Naive thymus-derived CD4-positive, alpha-beta T cell (primary cell): ENCODE measurements around the gene ADAMTS9. TPM values are rescaled to one million over a fixed set of nuclear protein-coding genes. Genes with fewer than 3 reads are reported as not detected.

ENCODE experiments used
- ATAC-seq: fragments of 150-1000 bp; cut with Tn5 transposase; 2 replicates; pipeline ENCODE4 v1.10.0; 2021; ENCODE audit warnings: mild to moderate bottlenecking, moderate library complexity
- CTCF ChIA-PET: fragments of 350-600 bp; sonication (Branson Sonifier 250); formaldehyde crosslinking; loops from one replicate; lab custom pipeline; 2021; ENCODE audit warnings: antibody characterized with exemption; lab: Charles Lee
- POLR2A ChIA-PET: fragments of 350-600 bp; sonication (Branson Sonifier 250); formaldehyde crosslinking; loops from one replicate; lab custom pipeline; 2021; ENCODE audit warnings: antibody characterized with exemption, inconsistent platforms; lab: Charles Lee
- DNase-seq, 9 donors: peaks; one replicate each; pipeline versions ENCODE4 v3.0.0 to v3.0.0-alpha.2; 2020 to 2022; ENCODE audit warnings: mixed read lengths in 1 of 9
- H3K27ac ChIP-seq: one replicate; pipeline ENCODE4 v1.7.0; 2013; ENCODE audit warnings: mild to moderate bottlenecking, low read depth, low read length, moderate library complexity
- H3K27me3 ChIP-seq, 2 donors: one replicate each; pipeline ENCODE4 v1.7.0; 2013; ENCODE audit warnings: low read length in 2 of 2, mild to moderate bottlenecking in 2 of 2, moderate library complexity in 2 of 2; ENCODE audit not compliant: control insufficient read depth in 2 of 2, insufficient read depth in 2 of 2
- H3K36me3 ChIP-seq, 3 experiments: 1 replicate in 2 of 3; 2 replicates in 1 of 3; pipeline ENCODE4 v1.7.0; 2013; ENCODE audit warnings: low read length in 3 of 3, mild to moderate bottlenecking in 3 of 3, moderate library complexity in 1 of 3; ENCODE audit not compliant: insufficient read depth in 3 of 3, control insufficient read depth in 2 of 3
- H3K4me1 ChIP-seq, 2 donors: one replicate each; pipeline ENCODE4 v1.7.0; 2013; ENCODE audit warnings: low read length in 2 of 2, mild to moderate bottlenecking in 2 of 2, moderate library complexity in 1 of 2; ENCODE audit not compliant: control insufficient read depth in 2 of 2, insufficient read depth in 2 of 2
- H3K4me3 ChIP-seq: 2 replicates; pipeline ENCODE4 v1.7.0; 2013; ENCODE audit warnings: mild to moderate bottlenecking, low read length
- H3K9me3 ChIP-seq, 3 experiments: 1 replicate in 2 of 3; 2 replicates in 1 of 3; pipeline ENCODE4 v1.7.0; 2013; ENCODE audit warnings: low read length in 3 of 3; ENCODE audit not compliant: control insufficient read depth in 2 of 3
- H3K27ac Mint-ChIP-seq, 9 donors: one replicate each; pipeline ENCODE4 v1.8.0; 2020 to 2022; ENCODE audit warnings: mixed read lengths in 9 of 9, mild to moderate bottlenecking in 8 of 9, moderate library complexity in 5 of 9, inconsistent platforms in 2 of 9
- H3K27me3 Mint-ChIP-seq, 5 donors: one replicate each; pipeline ENCODE4 v1.8.0; 2021 to 2022; ENCODE audit warnings: mixed read lengths in 5 of 5, mild to moderate bottlenecking in 1 of 5
- H3K36me3 Mint-ChIP-seq, 5 donors: one replicate each; pipeline ENCODE4 v1.8.0; 2020 to 2022; ENCODE audit warnings: mixed read lengths in 5 of 5, mild to moderate bottlenecking in 3 of 5, inconsistent platforms in 1 of 5
- H3K4me1 Mint-ChIP-seq, 7 donors: one replicate each; pipeline ENCODE4 v1.8.0; 2020 to 2022; ENCODE audit warnings: mixed read lengths in 7 of 7, mild to moderate bottlenecking in 3 of 7, inconsistent platforms in 1 of 7
- H3K4me3 Mint-ChIP-seq, 10 donors: one replicate each; pipeline ENCODE4 v1.8.0; 2020 to 2022; ENCODE audit warnings: mild to moderate bottlenecking in 10 of 10, mixed read lengths in 10 of 10, moderate library complexity in 6 of 10, inconsistent platforms in 2 of 10
- H3K9me3 Mint-ChIP-seq, 11 donors: one replicate each; pipeline ENCODE4 v1.8.0; 2020 to 2022; ENCODE audit warnings: mixed read lengths in 11 of 11, mild to moderate bottlenecking in 4 of 11, inconsistent platforms in 1 of 11, moderate library complexity in 1 of 11
- intact Hi-C, 2 donors: fragments of 100-400 bp; cut with micrococcal nuclease; formaldehyde crosslinking; loops; one replicate each; pipeline ENCODE4 v1.15.1; 2023
- polyA plus RNA-seq, 2 donors: library from polyadenylated mRNA; unstranded; fragments of 300-500 nt; fragmentation: Illumina TruSeq; gene quantifications; one replicate each; pipeline ENCODE4 v1.2.3, GENCODE V29; 2021
- total RNA-seq, 6 experiments: library from RNA in 5 of 6; stranded (reverse) in 5 of 6; gene quantifications; 1 replicate in 5 of 6; 2 replicates in 1 of 6; pipeline ENCODE4 v1.2.3 and lab custom pipeline; 2021 to 2026

Gene ADAMTS9
- total and polyA plus RNA-seq, 7 experiments from 2014 or later: not detected

DNA sequence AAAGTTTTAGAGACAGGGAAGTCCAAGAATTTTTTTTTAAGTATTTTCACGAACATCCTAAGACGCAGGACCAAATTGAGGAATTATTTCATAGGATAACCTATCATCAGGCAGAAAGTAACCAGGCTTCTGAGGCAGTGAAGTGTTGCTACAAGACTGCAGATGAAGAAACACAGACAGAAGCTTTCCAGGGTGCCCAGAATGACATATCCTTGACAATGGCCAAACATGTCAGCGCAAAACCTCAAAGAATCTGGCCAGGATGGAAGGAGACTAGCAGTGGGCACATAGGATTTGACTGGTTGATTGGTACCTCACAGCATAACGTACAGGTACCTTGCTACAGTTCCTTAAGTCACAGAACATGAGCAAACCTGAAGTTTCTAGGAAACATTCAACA is 7.5 kb downstream of the ADAMTS9 start:
- H3K9me3 Mint-ChIP-seq: peaks cover 0 to 11% (median 3%) of the 10 kb centered on the region in 11 donors
- H3K36me3 Mint-ChIP-seq: no peaks in the 10 kb centered on the region
- Histone ChIP-seq H3K4me3 (no peak overlapping the region), H3K9me3 (no peaks in the 10 kb centered on the region), H3K27me3 (no peaks in the 10 kb centered on the region), H3K27ac (no peak overlapping the region), H3K4me1 (no peaks in the 10 kb centered on the region), H3K36me3 (no peaks in the 10 kb centered on the region)
- ChIA-PET POLR2A (no interaction called here), CTCF (no interaction called here)
- no peak overlapping the region for H3K27ac Mint-ChIP-seq
- ATAC-seq (no peak), DNase-seq (no peak)
- H3K27me3 Mint-ChIP-seq: peaks cover 17 to 33% (median 19%) of the 10 kb centered on the region in 5 donors
- H3K4me3 Mint-ChIP-seq: no peak overlapping the region
- H3K4me1 Mint-ChIP-seq: peaks cover 0 to 4% (median 0%) of the 10 kb centered on the region in 7 donors
- intact Hi-C loops: no loop called here

DNA sequence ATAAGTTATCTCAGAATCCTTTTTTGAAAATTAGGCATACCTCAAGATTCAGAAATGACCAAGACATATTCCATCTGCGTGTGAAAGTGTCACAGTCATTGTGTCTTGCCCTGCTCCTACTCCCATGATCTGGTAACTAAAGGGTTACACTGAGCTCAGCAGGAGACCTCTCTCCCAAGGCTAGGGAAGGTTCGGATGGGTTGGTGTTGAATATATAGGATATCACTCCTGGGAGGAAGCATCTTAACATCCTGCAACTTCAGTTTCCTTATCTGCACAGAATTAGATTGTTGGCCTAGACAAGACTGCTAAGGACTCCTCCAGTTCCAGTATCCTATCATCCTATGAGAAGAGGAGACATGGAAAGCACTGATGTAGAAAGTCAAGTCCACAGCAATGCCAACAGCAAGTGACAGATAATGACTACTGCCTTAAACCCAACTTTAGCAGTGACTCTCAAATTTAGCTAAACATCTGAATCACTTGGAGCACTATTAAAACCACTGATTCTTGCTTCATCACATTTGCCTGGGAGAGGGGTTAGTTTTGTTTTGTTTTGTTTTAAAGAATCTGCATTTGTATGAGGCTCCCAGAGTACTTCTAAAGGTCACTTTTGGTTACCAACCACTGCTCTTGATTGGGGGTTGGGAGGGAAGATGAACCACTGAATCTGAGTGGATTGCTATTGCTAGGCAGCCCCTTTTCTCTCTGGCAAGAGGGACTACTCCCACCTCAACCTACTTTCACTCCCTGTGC is 9.7 kb downstream of the ADAMTS9 start:
- ChIA-PET CTCF (no interaction called here), POLR2A (no interaction called here)
- Mint-ChIP-seq H3K9me3 (peaks cover 0 to 11% (median 0%) of the 10 kb centered on the region in 11 donors), H3K4me1 (no peaks in the 10 kb centered on the region), H3K27me3 (peaks cover 0 to 12% (median 0%) of the 10 kb centered on the region in 5 donors), H3K4me3 (no peak overlapping the region), H3K27ac (no peak overlapping the region), H3K36me3 (no peaks in the 10 kb centered on the region)
- Histone ChIP-seq H3K27ac (no peak overlapping the region), H3K4me3 (no peak overlapping the region), H3K4me1 (no peaks in the 10 kb centered on the region), H3K9me3 (no peaks in the 10 kb centered on the region), H3K27me3 (no peaks in the 10 kb centered on the region), H3K36me3 (no peaks in the 10 kb centered on the region)
- intact Hi-C loops: no loop called here
- ATAC-seq (no peak), DNase-seq (no peak)

DNA sequence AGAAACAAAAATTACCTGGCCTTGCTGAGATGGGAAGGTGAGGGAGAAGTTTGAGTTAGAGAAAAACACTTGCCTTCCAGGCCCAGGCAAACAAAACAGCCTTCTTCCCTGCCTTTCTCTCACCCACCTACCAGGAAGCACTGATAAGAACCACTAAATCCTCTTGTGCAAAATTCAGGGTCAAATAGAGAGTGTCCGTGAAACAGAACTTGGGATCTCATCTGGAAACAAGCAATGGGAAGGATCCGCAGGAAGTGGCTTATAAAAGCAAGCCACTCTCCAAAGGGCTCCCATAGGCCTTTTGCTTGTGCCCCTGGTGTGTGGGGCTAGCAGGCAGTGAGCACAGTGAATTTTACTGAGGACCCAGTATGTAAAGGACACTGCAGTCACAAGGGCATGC is 11.0 kb downstream of the ADAMTS9 start:
- H3K9me3 ChIP-seq: no peaks in the 10 kb centered on the region
- Mint-ChIP-seq H3K27ac (no peak overlapping the region), H3K9me3 (peaks cover 0 to 7% (median 0%) of the 10 kb centered on the region in 11 donors), H3K36me3 (no peaks in the 10 kb centered on the region), H3K4me3 (no peak overlapping the region), H3K4me1 (no peaks in the 10 kb centered on the region), H3K27me3 (peaks cover 0 to 8% (median 0%) of the 10 kb centered on the region in 5 donors)
- H3K27me3 ChIP-seq: no peaks in the 10 kb centered on the region
- intact Hi-C loops: no loop called here
- no peak overlapping the region for H3K27ac ChIP-seq
- no peak overlapping the region for H3K4me3 ChIP-seq
- POLR2A ChIA-PET: no interaction called here
- CTCF ChIA-PET: no interaction called here
- H3K4me1 ChIP-seq: no peaks in the 10 kb centered on the region
- DNase-seq (no peak), ATAC-seq (no peak)
- no peaks in the 10 kb centered on the region for H3K36me3 ChIP-seq

DNA sequence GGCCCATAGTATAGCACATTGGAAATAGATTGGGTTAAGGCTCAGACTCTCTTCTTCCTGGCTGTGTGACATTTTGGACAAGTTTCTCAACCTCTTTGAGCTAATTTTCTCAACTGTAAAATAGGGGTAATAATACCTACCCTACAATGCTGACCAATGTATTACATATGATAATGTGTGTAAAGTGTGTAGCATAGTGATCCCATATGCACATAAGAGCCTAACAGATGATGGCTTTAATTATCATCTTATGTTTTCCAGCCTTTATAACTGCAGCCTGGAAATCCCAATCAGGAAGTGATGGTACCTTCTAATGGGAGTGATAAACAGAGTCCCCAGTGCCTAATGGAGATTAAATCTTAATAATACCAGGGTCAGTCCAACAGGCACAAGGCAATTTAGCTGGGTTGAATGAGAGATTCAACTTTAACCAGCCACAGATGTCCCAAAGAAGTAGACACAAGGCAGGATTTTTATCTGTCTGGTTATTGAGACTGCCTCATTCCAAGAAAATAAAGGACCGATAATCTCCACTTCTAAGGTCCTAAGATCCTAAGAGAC is 12.0 kb downstream of the ADAMTS9 start:
- Histone ChIP-seq H3K4me1 (no peaks in the 10 kb centered on the region), H3K27me3 (no peaks in the 10 kb centered on the region), H3K27ac (no peak overlapping the region), H3K36me3 (no peaks in the 10 kb centered on the region), H3K9me3 (no peaks in the 10 kb centered on the region), H3K4me3 (no peak overlapping the region)
- no peaks in the 10 kb centered on the region for H3K36me3 Mint-ChIP-seq
- no peak for DNase-seq
- no peak overlapping the region for H3K27ac Mint-ChIP-seq
- H3K4me3 Mint-ChIP-seq: no peak overlapping the region
- peaks cover 0 to 7% (median 0%) of the 10 kb centered on the region in 11 donors for H3K9me3 Mint-ChIP-seq
- no peak for ATAC-seq
- intact Hi-C loops: no loop called here
- POLR2A ChIA-PET: no interaction called here
- no peaks in the 10 kb centered on the region for H3K4me1 Mint-ChIP-seq
- H3K27me3 Mint-ChIP-seq: peaks cover 0 to 8% (median 0%) of the 10 kb centered on the region in 5 donors
- CTCF ChIA-PET: no interaction called here

DNA sequence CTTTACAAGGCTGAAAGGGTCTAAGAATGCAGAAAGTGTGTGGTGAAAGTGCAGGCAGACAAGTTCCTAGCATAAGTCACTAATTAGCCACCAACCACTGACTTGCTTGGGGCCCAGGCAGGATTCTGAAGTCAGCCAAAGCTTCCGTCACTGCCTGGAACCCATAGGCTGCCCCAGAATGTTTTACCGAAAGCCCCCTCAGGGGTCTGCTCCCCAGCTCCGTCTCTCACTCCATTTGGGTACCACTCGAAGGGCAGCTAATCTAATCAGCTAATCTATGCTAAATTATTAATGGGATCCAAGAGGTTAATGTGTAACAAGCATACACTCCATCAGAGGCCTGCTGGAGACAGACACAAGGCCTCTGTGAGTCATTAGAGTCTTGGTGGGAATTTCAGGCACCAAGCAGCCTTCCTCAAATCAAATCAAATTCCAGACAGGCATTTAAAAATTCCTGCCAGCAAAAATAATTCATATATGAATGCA is 13.2 kb downstream of the ADAMTS9 start:
- no peaks in the 10 kb centered on the region for H3K4me1 ChIP-seq
- no peak for ATAC-seq

DNA sequence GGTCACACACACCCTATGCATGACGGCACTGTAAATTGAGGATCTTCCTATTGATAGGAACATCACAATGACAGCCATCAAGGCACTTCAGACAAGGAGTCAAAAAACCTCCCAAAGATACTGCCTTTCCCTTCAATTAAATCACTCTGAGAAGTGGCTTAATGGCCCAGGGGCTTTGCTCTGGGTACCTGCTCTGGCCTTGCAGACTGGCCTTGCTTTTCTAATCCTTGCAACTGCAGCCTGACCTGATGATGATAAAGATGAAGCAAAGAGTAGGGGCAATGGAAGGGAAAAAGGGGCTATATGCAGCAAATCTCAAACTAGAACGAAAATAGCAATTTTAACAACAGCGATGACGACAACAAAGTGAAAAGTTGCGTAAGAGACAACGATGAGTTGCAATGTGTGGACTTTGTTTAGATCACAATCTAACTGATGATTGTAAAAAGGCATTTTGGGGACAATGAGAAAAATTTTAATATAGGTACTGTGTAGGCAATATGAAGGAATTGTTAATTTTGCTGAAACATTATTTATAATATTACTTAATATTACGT is 14.6 kb downstream of the ADAMTS9 start:
- H3K27me3 Mint-ChIP-seq: peaks cover 0 to 8% (median 0%) of the 10 kb centered on the region in 5 donors
- POLR2A ChIA-PET: no interaction called here
- no peaks in the 10 kb centered on the region for H3K4me1 Mint-ChIP-seq
- intact Hi-C loops: no loop called here
- peaks cover 0 to 7% (median 0%) of the 10 kb centered on the region in 11 donors for H3K9me3 Mint-ChIP-seq
- Histone ChIP-seq H3K36me3 (no peaks in the 10 kb centered on the region), H3K4me1 (no peaks in the 10 kb centered on the region), H3K9me3 (no peaks in the 10 kb centered on the region), H3K4me3 (no peak overlapping the region), H3K27ac (no peak overlapping the region), H3K27me3 (no peaks in the 10 kb centered on the region)
- CTCF ChIA-PET: no interaction called here
- no peak overlapping the region for H3K27ac Mint-ChIP-seq
- no peak for ATAC-seq
- H3K4me3 Mint-ChIP-seq: no peak overlapping the region
- H3K36me3 Mint-ChIP-seq: no peaks in the 10 kb centered on the region
- no peak for DNase-seq

More for the DNA sequence above, 13.2 kb downstream of the ADAMTS9 start:
- H3K4me3 Mint-ChIP-seq: no peak overlapping the region
- POLR2A ChIA-PET: no interaction called here
- DNase-seq: no peak
- H3K9me3 Mint-ChIP-seq: peaks cover 0 to 7% (median 0%) of the 10 kb centered on the region in 11 donors
- Histone ChIP-seq H3K27ac (no peak overlapping the region), H3K27me3 (no peaks in the 10 kb centered on the region), H3K9me3 (no peaks in the 10 kb centered on the region), H3K4me3 (no peak overlapping the region), H3K36me3 (no peaks in the 10 kb centered on the region)
- CTCF ChIA-PET: no interaction called here
- no peak overlapping the region for H3K27ac Mint-ChIP-seq
- H3K4me1 Mint-ChIP-seq: no peaks in the 10 kb centered on the region
- no peaks in the 10 kb centered on the region for H3K36me3 Mint-ChIP-seq
- intact Hi-C loops: no loop called here
- H3K27me3 Mint-ChIP-seq: peaks cover 0 to 8% (median 0%) of the 10 kb centered on the region in 5 donors
